Activated T-cell treated with anti-CD3 and anti-CD28 coated beads, Interleukin-2, amount 50 U/mL, for 4 hours (primary cell): ENCODE data around the gene OXT. TPM values are rescaled to one million over a fixed set of nuclear protein-coding genes. Genes with fewer than 3 reads are reported as not detected.
"Not testable (repeated sequence)": the region's sequence is repeated elsewhere in the genome, so short reads cannot be mapped to it uniquely, and the experiment has no call there.

ENCODE experiments used
- ATAC-seq, 2 donors: fragments of 200-7000 bp; cut with Tn5 transposase; one replicate each; pipeline ENCODE4 v1.10.0; 2021
- DNase-seq: peaks from one replicate; pipeline ENCODE4 v3.0.0-alpha.2; 2020
- H3K27me3 Mint-ChIP-seq: one replicate; pipeline ENCODE4 v1.8.0; 2021; ENCODE audit warnings: low read depth, mixed read lengths
- H3K36me3 Mint-ChIP-seq: one replicate; pipeline ENCODE4 v1.8.0; 2022; ENCODE audit warnings: mixed read lengths; ENCODE audit not compliant: insufficient read depth
- H3K4me1 Mint-ChIP-seq: one replicate; pipeline ENCODE4 v1.8.0; 2021; ENCODE audit warnings: low read depth, mixed read lengths
- H3K4me3 Mint-ChIP-seq: one replicate; pipeline ENCODE4 v1.8.0; 2021; ENCODE audit warnings: mild to moderate bottlenecking, moderate library complexity, mixed read lengths
- H3K9me3 Mint-ChIP-seq: one replicate; pipeline ENCODE4 v1.8.0; 2021; ENCODE audit warnings: mixed read lengths
- total RNA-seq, 3 donors: library from RNA; stranded (reverse); gene quantifications; one replicate each; pipeline ENCODE4 v1.2.1, GENCODE V29; 2021

Gene OXT
- under 1 TPM in 1 of 3 donors, not detected in 2; 0.60 TPM for total RNA-seq

GRCh38 chr20:3071610-3072529 is at the start of gene OXT:
Gene OXT (plus strand): TSS chr20:3071620. CDS start chr20:3071656, 36 bp downstream.
- Mint-ChIP-seq H3K27me3 (peaks cover 3% of the 10 kb centered on the region), H3K4me3 (peak within 1 kb of the TSS; percentile 79), H3K4me1 (peaks cover 23% of the 10 kb centered on the region), H3K36me3 (peaks cover 3% of the 10 kb centered on the region), H3K9me3 (no peaks in the 10 kb centered on the region)
- DNase-seq (peak; percentile 74), ATAC-seq (peak; percentile 91)

GRCh38 chr20:3021777-3022176 is 49.6 kb upstream of the OXT start:
- DNase-seq (no peak), ATAC-seq (no peak)
- Mint-ChIP-seq H3K4me3 (no peak overlapping the region), H3K36me3 (peaks cover 38% of the 10 kb centered on the region), H3K27me3 (no peaks in the 10 kb centered on the region), H3K9me3 (no peaks in the 10 kb centered on the region), H3K4me1 (no peaks in the 10 kb centered on the region)

- not testable (repeated sequence) for ATAC-seq, H3K27me3 Mint-ChIP-seq, H3K9me3 Mint-ChIP-seq, H3K4me3 Mint-ChIP-seq, H3K4me1 Mint-ChIP-seq, DNase-seq
- peaks cover 33% of the 10 kb centered on the region for H3K36me3 Mint-ChIP-seq
These were observed 48.6 kb upstream of the OXT start for GRCh38 chr20:3022559-3023490.

GRCh38 chr20:3027987-3028386 is 43.4 kb upstream of the OXT start:
- peaks cover 22% of the 10 kb centered on the region for H3K36me3 Mint-ChIP-seq
- no peaks in the 10 kb centered on the region for H3K4me1 Mint-ChIP-seq
- H3K9me3 Mint-ChIP-seq = no peaks in the 10 kb centered on the region
- no peak overlapping the region for H3K4me3 Mint-ChIP-seq
- H3K27me3 Mint-ChIP-seq = no peaks in the 10 kb centered on the region
- DNase-seq = no peak
- no peak for ATAC-seq

GRCh38 chr20:3031524-3032147 is 39.8 kb upstream of the OXT start:
- DNase-seq (no peak), ATAC-seq (peak in 1 of 2 donors; percentile 27)
- no peaks in the 10 kb centered on the region for H3K4me1 Mint-ChIP-seq
- no peaks in the 10 kb centered on the region for H3K27me3 Mint-ChIP-seq
- peaks cover 24% of the 10 kb centered on the region for H3K36me3 Mint-ChIP-seq
- H3K9me3 Mint-ChIP-seq = no peaks in the 10 kb centered on the region
- no peak overlapping the region for H3K4me3 Mint-ChIP-seq

GRCh38 chr20:3032624-3033023 is 38.8 kb upstream of the OXT start:
- ATAC-seq (no peak), DNase-seq (no peak)
- H3K36me3 Mint-ChIP-seq = peaks cover 22% of the 10 kb centered on the region
- no peak overlapping the region for H3K4me3 Mint-ChIP-seq
- no peaks in the 10 kb centered on the region for H3K9me3 Mint-ChIP-seq
- H3K4me1 Mint-ChIP-seq = no peaks in the 10 kb centered on the region
- no peaks in the 10 kb centered on the region for H3K27me3 Mint-ChIP-seq

GRCh38 chr20:3037654-3038053 is 33.8 kb upstream of the OXT start:
- ATAC-seq (no peak), DNase-seq (no peak)
- Mint-ChIP-seq H3K4me1 (peaks cover 2% of the 10 kb centered on the region), H3K9me3 (no peaks in the 10 kb centered on the region), H3K36me3 (peaks cover 29% of the 10 kb centered on the region), H3K4me3 (no peak overlapping the region), H3K27me3 (no peaks in the 10 kb centered on the region)

- H3K36me3 Mint-ChIP-seq = peaks cover 29% of the 10 kb centered on the region
- ATAC-seq = no peak
- no peaks in the 10 kb centered on the region for H3K9me3 Mint-ChIP-seq
- no peak for DNase-seq
- H3K4me3 Mint-ChIP-seq = no peak overlapping the region
- H3K27me3 Mint-ChIP-seq = no peaks in the 10 kb centered on the region
- peaks cover 2% of the 10 kb centered on the region for H3K4me1 Mint-ChIP-seq
These were observed 33.0 kb upstream of the OXT start for GRCh38 chr20:3038454-3038853.

- Mint-ChIP-seq H3K27me3 (no peaks in the 10 kb centered on the region), H3K4me1 (peaks cover 2% of the 10 kb centered on the region), H3K9me3 (no peaks in the 10 kb centered on the region), H3K4me3 (no peak overlapping the region), H3K36me3 (peaks cover 29% of the 10 kb centered on the region)
- DNase-seq (no peak), ATAC-seq (no peak)
These were observed 32.0 kb upstream of the OXT start for GRCh38 chr20:3039426-3039825.

GRCh38 chr20:3040086-3040485 is 31.3 kb upstream of the OXT start:
- Mint-ChIP-seq H3K9me3 (no peaks in the 10 kb centered on the region), H3K4me1 (peaks cover 5% of the 10 kb centered on the region), H3K27me3 (no peaks in the 10 kb centered on the region), H3K36me3 (peaks cover 25% of the 10 kb centered on the region), H3K4me3 (no peak overlapping the region)
- ATAC-seq = no peak
- DNase-seq = no peak

GRCh38 chr20:3041854-3042409 is 29.5 kb upstream of the OXT start:
- no peak for DNase-seq
- Mint-ChIP-seq H3K27me3 (no peaks in the 10 kb centered on the region), H3K9me3 (no peaks in the 10 kb centered on the region)

GRCh38 chr20:3042625-3043024 is 28.8 kb upstream of the OXT start:
- peaks cover 14% of the 10 kb centered on the region for H3K4me1 Mint-ChIP-seq

More at GRCh38 chr20:3041854-3042409, 29.5 kb upstream of the OXT start:
- ATAC-seq = no peak
- Mint-ChIP-seq H3K36me3 (peaks cover 17% of the 10 kb centered on the region), H3K4me1 (peaks cover 12% of the 10 kb centered on the region), H3K4me3 (no peak overlapping the region)

GRCh38 chr20:3043322-3043721 is 28.1 kb upstream of the OXT start, which contains the start of gene GNRH2:
Gene GNRH2 (plus strand): TSS chr20:3043622. CDS start chr20:3044415, 793 bp downstream.
- no peaks in the 10 kb centered on the region for H3K27me3 Mint-ChIP-seq
- no peaks in the 10 kb centered on the region for H3K9me3 Mint-ChIP-seq
- DNase-seq (no peak), ATAC-seq (no peak)
- peak within 1 kb of the TSS; percentile 90 for H3K4me3 Mint-ChIP-seq
- H3K36me3 Mint-ChIP-seq = peaks cover 18% of the 10 kb centered on the region
- H3K4me1 Mint-ChIP-seq = peaks cover 17% of the 10 kb centered on the region

More at GRCh38 chr20:3042625-3043024, 28.8 kb upstream of the OXT start:
- ATAC-seq (no peak), DNase-seq (no peak)
- peaks cover 18% of the 10 kb centered on the region for H3K36me3 Mint-ChIP-seq
- H3K4me3 Mint-ChIP-seq = no peak overlapping the region
- no peaks in the 10 kb centered on the region for H3K27me3 Mint-ChIP-seq
- H3K9me3 Mint-ChIP-seq = no peaks in the 10 kb centered on the region
